ENCODE results near the gene KCTD14. TPM values are rescaled to one million over a fixed set of nuclear protein-coding genes. Genes with fewer than 3 reads are reported as not detected.

Gene KCTD14
- total and polyA plus RNA-seq, 2 of the 4 experiments (the other 2 are of a cell fraction) = 0.90 to 0.97 TPM

DNA sequence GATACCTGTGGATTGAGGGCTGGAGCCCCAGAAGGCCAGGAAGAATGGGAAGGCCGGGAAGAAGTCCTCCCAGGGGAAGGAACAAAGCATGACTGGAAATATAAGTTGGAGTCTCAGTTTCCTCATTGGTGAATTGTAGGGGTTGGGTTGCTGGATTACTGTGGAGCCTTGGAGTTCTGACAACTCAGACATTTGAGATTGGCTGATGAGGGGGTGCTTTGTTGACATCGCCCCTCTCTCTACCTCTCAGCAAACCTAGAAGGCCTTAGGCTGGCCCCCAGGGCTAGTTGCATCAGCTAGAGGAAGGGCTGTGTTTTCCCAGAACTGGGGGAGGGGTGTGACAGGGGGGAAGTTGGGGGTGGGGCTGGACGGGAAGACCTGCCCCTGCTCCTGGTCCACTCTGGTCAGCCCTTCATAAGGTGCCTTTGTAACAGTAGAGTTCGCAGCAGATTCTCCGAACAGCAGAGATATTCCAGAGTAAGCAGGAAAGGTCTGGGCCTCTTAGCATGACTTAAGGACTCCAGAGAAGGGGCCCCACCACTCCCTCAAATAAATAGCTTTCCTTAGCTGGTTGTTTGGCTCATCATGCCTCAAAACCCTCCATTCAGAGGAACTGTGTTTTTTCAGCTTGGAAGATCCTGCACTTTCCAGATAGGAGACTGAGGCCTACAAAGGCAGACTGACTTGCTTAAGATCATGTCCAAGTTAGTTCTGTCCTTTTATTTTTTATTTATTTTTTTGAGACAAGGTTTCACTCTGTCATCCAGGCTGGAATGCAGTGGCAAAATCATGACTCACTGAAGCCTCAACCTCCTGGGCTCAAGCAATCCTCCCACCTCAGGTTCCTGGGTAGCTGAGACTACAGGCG, 28.1 kb upstream of the KCTD14 start (continued):
- TF ChIP-seq BHLHE40 (IDR thresholded peaks at IDR 0.05; ENCODE audit: low read depth, low read length) (no peak), RFX5 (IDR thresholded peaks at IDR 0.05; ENCODE audit: low read depth, low read length) (no peak)

DNA sequence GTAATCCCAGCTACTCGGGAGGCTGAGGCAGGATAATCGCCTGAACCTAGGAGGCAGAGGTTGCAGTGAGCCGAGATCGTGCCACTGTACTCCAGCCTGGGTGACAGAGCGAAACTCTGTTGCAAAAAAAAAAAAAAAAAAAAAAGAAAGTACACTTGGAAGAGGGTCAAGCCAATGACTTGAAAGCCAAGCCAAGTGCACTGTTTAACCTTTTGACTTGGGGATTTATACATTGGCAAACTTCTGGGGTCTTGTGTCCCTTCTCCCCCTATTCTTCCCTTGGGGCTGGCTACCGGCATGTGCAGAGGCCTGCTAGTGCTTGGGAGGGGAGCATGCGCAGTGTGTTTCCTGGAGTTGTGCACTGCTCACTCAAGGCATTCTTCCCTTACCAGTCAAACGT, 26.3 kb upstream of the KCTD14 start:
- peak overlapping the region in 1 of 2 experiments; percentile 96; a peak in 1 of 4 replicates for H4K8ac ChIP-seq (ENCODE audit: low read depth in 2 of 2, low read length in 2 of 2)
- DNase-seq = no peak
- BruUV-seq (replicated peaks) = no TSS peak
- H2BK120ac ChIP-seq (ENCODE audit: low read depth, low read length) = peak overlapping the region; percentile 98
- H2AFZ ChIP-seq (replicated peaks; ENCODE audit: low read length, poor library complexity) = no peak overlapping the region
- no peaks in the 10 kb centered on the region for H4K20me1 ChIP-seq (ENCODE audit: insufficient read depth, low read length)
- peaks cover 18% of the 10 kb centered on the region for H3K9me1 ChIP-seq (ENCODE audit: insufficient read depth, low read length)
- no peak overlapping the region for H3K4me2 ChIP-seq (ENCODE audit: low read depth, low read length)
- no peak overlapping the region for H2AK9ac ChIP-seq (replicated peaks; ENCODE audit: low read depth, low read length, poor library complexity)
- 0 out of 2 replicates have a peak overlapping the region, but pooled peaks have one; percentile 97 for H4K91ac ChIP-seq (ENCODE audit: insufficient read depth, low read depth, low read length)
- no peak overlapping the region for H3K9ac ChIP-seq (ENCODE audit: low read depth, low read length)
- no peak overlapping the region for H4K5ac ChIP-seq (ENCODE audit: low read depth, low read length)
- no peak overlapping the region; the same call in 1 of the 2 replicates for H2BK20ac ChIP-seq (ENCODE audit: low read depth, low read length)
- WGBS, 2 experiments (ENCODE audit: extremely low coverage in 2 of 2, insufficient read length in 1 of 2) = 92% methylated on average over 2 of the region's 8 CpGs; no CpG with 5 or more reads in 1 of the 2 experiments
- H3K27ac ChIP-seq (ENCODE audit: insufficient read depth, low read length) = no peak overlapping the region
- no peak overlapping the region for H3K14ac ChIP-seq (replicated peaks; ENCODE audit: low read depth, low read length)
- no peak overlapping the region for H2AK5ac ChIP-seq (ENCODE audit: low read depth, low read length)
- H3K27me3 ChIP-seq (ENCODE audit: control insufficient read depth, insufficient read depth, low read length) = no peaks in the 10 kb centered on the region
- dilution Hi-C loops (cut with HindIII; ENCODE audit: low sequenced_read_pairs, unreplicated experiment) = no loop called here
- H2BK15ac ChIP-seq (ENCODE audit: low read depth, low read length) = no peak overlapping the region
- ChIA-PET POLR2A (ENCODE audit: unreplicated experiment) (interaction anchor here (0.5 kb wide), 1 partner anchor 338 kb away, joined by 8 read pairs; no protein-coding TSS in a partner anchor), CTCF (no interaction called here)
- TF ChIP-seq POLR2A (IDR thresholded peaks at IDR 0.05; ENCODE audit: low read depth, low read length) (no peak), MAFK (IDR thresholded peaks at IDR 0.05; ENCODE audit: low read depth, low read length) (no peak), CEBPB (IDR thresholded peaks at IDR 0.05; ENCODE audit: low read depth, low read length) (no peak), MXI1 (IDR thresholded peaks at IDR 0.05; ENCODE audit: borderline replicate concordance, low read depth, low read length) (no peak), RCOR1 (IDR thresholded peaks at IDR 0.05; ENCODE audit: insufficient replicate concordance, low read length) (no peak), BHLHE40 (IDR thresholded peaks at IDR 0.05; ENCODE audit: low read depth, low read length) (no peak), MAZ (IDR thresholded peaks at IDR 0.05; ENCODE audit: borderline replicate concordance, low read depth, low read length) (no peak), RAD21 (IDR thresholded peaks at IDR 0.05; ENCODE audit: low read length) (no peak)
- TF ChIP-seq, protein P1, sequence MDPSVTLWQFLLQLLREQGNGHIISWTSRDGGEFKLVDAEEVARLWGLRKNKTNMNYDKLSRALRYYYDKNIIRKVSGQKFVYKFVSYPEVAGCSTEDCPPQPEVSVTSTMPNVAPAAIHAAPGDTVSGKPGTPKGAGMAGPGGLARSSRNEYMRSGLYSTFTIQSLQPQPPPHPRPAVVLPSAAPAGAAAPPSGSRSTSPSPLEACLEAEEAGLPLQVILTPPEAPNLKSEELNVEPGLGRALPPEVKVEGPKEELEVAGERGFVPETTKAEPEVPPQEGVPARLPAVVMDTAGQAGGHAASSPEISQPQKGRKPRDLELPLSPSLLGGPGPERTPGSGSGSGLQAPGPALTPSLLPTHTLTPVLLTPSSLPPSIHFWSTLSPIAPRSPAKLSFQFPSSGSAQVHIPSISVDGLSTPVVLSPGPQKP (IDR thresholded peaks at IDR 0.05; ENCODE audit: borderline replicate concordance, low read depth, low read length) = no peak
- TF ChIP-seq, protein P2, sequence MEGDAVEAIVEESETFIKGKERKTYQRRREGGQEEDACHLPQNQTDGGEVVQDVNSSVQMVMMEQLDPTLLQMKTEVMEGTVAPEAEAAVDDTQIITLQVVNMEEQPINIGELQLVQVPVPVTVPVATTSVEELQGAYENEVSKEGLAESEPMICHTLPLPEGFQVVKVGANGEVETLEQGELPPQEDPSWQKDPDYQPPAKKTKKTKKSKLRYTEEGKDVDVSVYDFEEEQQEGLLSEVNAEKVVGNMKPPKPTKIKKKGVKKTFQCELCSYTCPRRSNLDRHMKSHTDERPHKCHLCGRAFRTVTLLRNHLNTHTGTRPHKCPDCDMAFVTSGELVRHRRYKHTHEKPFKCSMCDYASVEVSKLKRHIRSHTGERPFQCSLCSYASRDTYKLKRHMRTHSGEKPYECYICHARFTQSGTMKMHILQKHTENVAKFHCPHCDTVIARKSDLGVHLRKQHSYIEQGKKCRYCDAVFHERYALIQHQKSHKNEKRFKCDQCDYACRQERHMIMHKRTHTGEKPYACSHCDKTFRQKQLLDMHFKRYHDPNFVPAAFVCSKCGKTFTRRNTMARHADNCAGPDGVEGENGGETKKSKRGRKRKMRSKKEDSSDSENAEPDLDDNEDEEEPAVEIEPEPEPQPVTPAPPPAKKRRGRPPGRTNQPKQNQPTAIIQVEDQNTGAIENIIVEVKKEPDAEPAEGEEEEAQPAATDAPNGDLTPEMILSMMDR (conservative IDR thresholded peaks at IDR 0.05; ENCODE audit: low read depth, low read length) = no peak
- 0 out of 2 replicates have a peak overlapping the region, but pooled peaks have one; percentile 24 for H3K23ac ChIP-seq (ENCODE audit: low read depth, low read length)
- H3K4me3 ChIP-seq (ENCODE audit: insufficient read depth, low read depth, low read length) = no peak overlapping the region
- H3K4me1 ChIP-seq (ENCODE audit: control insufficient read depth, insufficient read depth, low read length) = peaks cover 26% of the 10 kb centered on the region
- in situ Hi-C loops (cut with MboI; ENCODE audit: low sequenced_read_pairs) = no loop called here
- 0 out of 2 replicates have a peak overlapping the region, but pooled peaks have one; percentile 98 for H3K4ac ChIP-seq (ENCODE audit: low read depth, low read length)
- H3K9me3 ChIP-seq (ENCODE audit: control insufficient read depth, insufficient read depth, low read length) = no peaks in the 10 kb centered on the region
- ATAC-seq (ENCODE audit: low read depth) = no peak
- no peaks in the 10 kb centered on the region for H3K36me3 ChIP-seq (ENCODE audit: control insufficient read depth, insufficient read depth, low read length)
- no peak overlapping the region for H3K56ac ChIP-seq (ENCODE audit: extremely low read depth, insufficient read depth, low read length)
- intact Hi-C loops (cut with micrococcal nuclease) = no loop called here
- no peak overlapping the region for H3K18ac ChIP-seq (ENCODE audit: low read depth, low read length)
- no peak overlapping the region for H2BK5ac ChIP-seq (ENCODE audit: low read depth, low read length, poor library complexity, severe bottlenecking)
- peaks cover 3 to 7% of the 10 kb centered on the region in 2 experiments; a peak in 3 of 4 replicates for H3K79me1 ChIP-seq (ENCODE audit: low read depth in 1 of 2, low read length in 2 of 2)
